ENCODE data around the gene HSPG2.

Gene HSPG2

DNA sequence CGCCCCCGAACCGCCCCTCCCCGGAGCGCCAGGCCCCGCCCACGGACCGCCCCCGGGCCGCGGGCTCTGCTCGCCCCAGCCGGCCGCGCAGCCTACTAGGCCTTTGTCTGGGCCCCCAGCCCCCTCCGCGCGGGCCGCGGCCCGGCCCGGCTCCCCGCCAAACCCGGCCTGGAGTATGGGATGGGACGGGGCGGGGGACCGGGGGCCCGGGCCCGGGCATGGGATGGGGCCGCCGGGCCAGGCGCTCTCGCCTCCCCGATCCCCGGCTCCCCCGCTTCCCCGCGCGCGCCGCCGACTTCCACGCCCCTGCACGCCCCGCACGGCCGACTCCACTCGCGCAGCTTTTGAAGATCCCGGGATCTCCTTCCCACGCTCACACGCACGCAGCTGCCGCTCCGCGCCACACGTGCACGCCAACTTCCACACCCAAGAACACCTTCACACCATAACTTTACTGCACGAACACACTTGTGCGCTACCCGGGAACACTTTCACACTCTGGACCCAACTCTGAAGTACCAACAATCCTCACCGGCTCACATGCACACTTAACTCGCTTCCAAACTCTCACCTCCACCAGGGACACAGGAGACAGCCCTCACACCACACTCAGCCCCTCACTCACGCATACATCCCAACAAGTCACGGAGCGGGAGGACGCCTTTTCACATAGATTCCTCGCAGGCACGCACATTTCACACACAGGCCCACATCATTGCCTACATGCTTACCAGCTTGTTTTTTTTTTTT is 437 bp upstream of the HSPG2 start:
- no peaks in the 10 kb centered on the region for H4K20me1 ChIP-seq (ENCODE audit: insufficient read depth, low read length)
- peak overlapping the region; percentile 56 for H3K4me3 ChIP-seq (ENCODE audit: low read depth, low read length, poor library complexity, severe bottlenecking)
- H3K27me3 ChIP-seq (ENCODE audit: insufficient read depth, low read length): peaks cover 19% of the 10 kb centered on the region; the same call in 1 of the 2 replicates
- H3K4me2 ChIP-seq (ENCODE audit: low read length): peak overlapping the region; percentile 83
- H2AFZ ChIP-seq (ENCODE audit: low read length): peak overlapping the region; percentile 78; the same call in 1 of the 2 replicates
- no peak overlapping the region for H3K27ac ChIP-seq (ENCODE audit: low read depth, low read length, poor library complexity, severe bottlenecking)
- no peak for TF ChIP-seq EZH2 (IDR thresholded peaks at IDR 0.05; ENCODE audit: borderline replicate concordance, low read length)
- TF ChIP-seq, protein P1, sequence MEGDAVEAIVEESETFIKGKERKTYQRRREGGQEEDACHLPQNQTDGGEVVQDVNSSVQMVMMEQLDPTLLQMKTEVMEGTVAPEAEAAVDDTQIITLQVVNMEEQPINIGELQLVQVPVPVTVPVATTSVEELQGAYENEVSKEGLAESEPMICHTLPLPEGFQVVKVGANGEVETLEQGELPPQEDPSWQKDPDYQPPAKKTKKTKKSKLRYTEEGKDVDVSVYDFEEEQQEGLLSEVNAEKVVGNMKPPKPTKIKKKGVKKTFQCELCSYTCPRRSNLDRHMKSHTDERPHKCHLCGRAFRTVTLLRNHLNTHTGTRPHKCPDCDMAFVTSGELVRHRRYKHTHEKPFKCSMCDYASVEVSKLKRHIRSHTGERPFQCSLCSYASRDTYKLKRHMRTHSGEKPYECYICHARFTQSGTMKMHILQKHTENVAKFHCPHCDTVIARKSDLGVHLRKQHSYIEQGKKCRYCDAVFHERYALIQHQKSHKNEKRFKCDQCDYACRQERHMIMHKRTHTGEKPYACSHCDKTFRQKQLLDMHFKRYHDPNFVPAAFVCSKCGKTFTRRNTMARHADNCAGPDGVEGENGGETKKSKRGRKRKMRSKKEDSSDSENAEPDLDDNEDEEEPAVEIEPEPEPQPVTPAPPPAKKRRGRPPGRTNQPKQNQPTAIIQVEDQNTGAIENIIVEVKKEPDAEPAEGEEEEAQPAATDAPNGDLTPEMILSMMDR (IDR thresholded peaks at IDR 0.05; ENCODE audit: low read length): no peak
- peak overlapping the region; percentile 56; the same call in 1 of the 2 replicates for H3K9ac ChIP-seq (ENCODE audit: low read length)
- H3K9me2 ChIP-seq (ENCODE audit: low read depth, low read length): no peaks in the 10 kb centered on the region
- H3K4me1 ChIP-seq (ENCODE audit: insufficient read depth, low read length, severe bottlenecking): peaks cover 10% of the 10 kb centered on the region
- H3K9me3 ChIP-seq (ENCODE audit: low read length): no peaks in the 10 kb centered on the region
- no peaks in the 10 kb centered on the region for H3K79me2 ChIP-seq (ENCODE audit: insufficient read depth, low read length)
- H3F3A ChIP-seq (ENCODE audit: insufficient read depth, low read length): no peaks in the 10 kb centered on the region
- H3K36me3 ChIP-seq (ENCODE audit: insufficient read depth, low read length): no peaks in the 10 kb centered on the region

DNA sequence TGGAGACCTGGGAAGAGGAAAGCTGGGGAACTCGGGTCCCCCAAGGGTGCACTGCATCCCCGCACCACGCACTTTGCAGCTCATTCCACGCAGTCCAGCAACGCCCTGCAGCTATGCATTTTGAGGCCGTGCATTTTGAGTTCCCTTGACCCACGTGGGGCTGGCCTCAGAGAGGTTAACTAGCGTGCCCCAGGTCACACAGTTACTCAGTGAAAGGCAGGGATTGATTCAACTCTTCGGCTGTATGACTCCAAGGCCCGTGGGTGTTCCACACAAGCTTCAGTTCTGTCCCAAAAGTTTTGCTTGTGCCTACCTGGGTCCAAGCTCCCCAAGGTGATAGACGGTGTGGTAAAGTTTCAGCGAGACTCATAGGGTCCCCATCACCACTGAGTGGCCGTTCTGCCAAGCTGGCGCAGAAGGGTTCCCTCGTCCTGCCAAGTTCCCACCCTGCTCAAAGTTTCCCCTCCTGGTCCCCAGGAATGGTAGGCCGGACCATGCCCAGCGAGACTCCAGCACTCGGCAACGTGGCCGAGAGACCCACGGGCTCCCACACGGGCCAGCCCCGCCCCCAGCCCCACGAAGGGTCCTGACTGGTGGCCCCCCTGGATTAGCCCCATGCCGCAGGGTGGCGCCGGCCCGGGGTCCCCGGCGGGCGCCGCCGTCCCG is 611 bp downstream of the HSPG2 start:
- no peak for TF ChIP-seq EZH2 (IDR thresholded peaks at IDR 0.05; ENCODE audit: borderline replicate concordance, low read length)
- TF ChIP-seq, protein P1 (IDR thresholded peaks at IDR 0.05; ENCODE audit: low read length): no peak
- peaks cover 19% of the 10 kb centered on the region; the same call in 1 of the 2 replicates for H3K27me3 ChIP-seq (ENCODE audit: insufficient read depth, low read length)
- no peaks in the 10 kb centered on the region for H3K36me3 ChIP-seq (ENCODE audit: insufficient read depth, low read length)
- H3K9me3 ChIP-seq (ENCODE audit: low read length): no peaks in the 10 kb centered on the region
- peaks cover 10% of the 10 kb centered on the region for H3K4me1 ChIP-seq (ENCODE audit: insufficient read depth, low read length, severe bottlenecking)
- no peak overlapping the region for H3K4me3 ChIP-seq (ENCODE audit: low read depth, low read length, poor library complexity, severe bottlenecking)
- H3K4me2 ChIP-seq (ENCODE audit: low read length): peak overlapping the region; percentile 34; the same call in 1 of the 2 replicates
- no peak overlapping the region for H3K27ac ChIP-seq (ENCODE audit: low read depth, low read length, poor library complexity, severe bottlenecking)
- no peak overlapping the region for H2AFZ ChIP-seq (ENCODE audit: low read length)
- no peaks in the 10 kb centered on the region for H3F3A ChIP-seq (ENCODE audit: insufficient read depth, low read length)
- H3K9ac ChIP-seq (ENCODE audit: low read length): no peak overlapping the region
- H3K9me2 ChIP-seq (ENCODE audit: low read depth, low read length): no peaks in the 10 kb centered on the region
- no peaks in the 10 kb centered on the region for H4K20me1 ChIP-seq (ENCODE audit: insufficient read depth, low read length)
- H3K79me2 ChIP-seq (ENCODE audit: insufficient read depth, low read length): no peaks in the 10 kb centered on the region

DNA sequence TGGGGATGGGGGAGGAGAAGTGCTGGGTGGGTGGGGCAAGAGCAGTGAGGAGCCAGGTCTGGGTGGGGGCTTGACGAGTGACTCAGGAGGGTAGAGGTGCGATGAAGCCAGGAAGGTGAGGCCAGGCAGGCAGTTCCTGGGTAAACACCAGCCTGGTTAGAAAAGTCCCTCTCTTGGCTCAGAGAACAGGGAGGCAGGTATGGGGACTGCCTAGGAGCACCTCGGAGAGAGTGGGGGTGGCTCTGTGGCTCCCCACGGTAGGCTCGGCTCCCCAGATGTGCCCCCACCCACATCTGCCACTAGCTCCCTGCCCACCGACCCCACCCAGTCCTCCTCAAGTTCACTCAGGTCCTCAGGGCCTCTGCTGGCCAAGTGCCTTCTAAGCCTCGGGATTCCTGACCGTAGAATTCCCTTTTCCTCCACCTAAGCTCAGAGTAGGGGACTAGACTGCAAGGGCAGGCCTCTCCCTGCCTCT is 1.2 kb downstream of the HSPG2 start:
- H3K79me2 ChIP-seq (ENCODE audit: insufficient read depth, low read length): no peaks in the 10 kb centered on the region
- H3K27me3 ChIP-seq (ENCODE audit: insufficient read depth, low read length): peaks cover 19% of the 10 kb centered on the region; the same call in 1 of the 2 replicates
- H3K9ac ChIP-seq (ENCODE audit: low read length): no peak overlapping the region
- no peak overlapping the region for H2AFZ ChIP-seq (ENCODE audit: low read length)
- H3K4me2 ChIP-seq (ENCODE audit: low read length): no peak overlapping the region; the same call in 1 of the 2 replicates
- H4K20me1 ChIP-seq (ENCODE audit: insufficient read depth, low read length): no peaks in the 10 kb centered on the region
- no peaks in the 10 kb centered on the region for H3F3A ChIP-seq (ENCODE audit: insufficient read depth, low read length)
- peaks cover 10% of the 10 kb centered on the region for H3K4me1 ChIP-seq (ENCODE audit: insufficient read depth, low read length, severe bottlenecking)
- TF ChIP-seq, protein P1 (IDR thresholded peaks at IDR 0.05; ENCODE audit: low read length): no peak
- no peak for TF ChIP-seq EZH2 (IDR thresholded peaks at IDR 0.05; ENCODE audit: borderline replicate concordance, low read length)
- H3K27ac ChIP-seq (ENCODE audit: low read depth, low read length, poor library complexity, severe bottlenecking): no peak overlapping the region
- H3K9me2 ChIP-seq (ENCODE audit: low read depth, low read length): no peaks in the 10 kb centered on the region
- H3K36me3 ChIP-seq (ENCODE audit: insufficient read depth, low read length): no peaks in the 10 kb centered on the region
- no peak overlapping the region for H3K4me3 ChIP-seq (ENCODE audit: low read depth, low read length, poor library complexity, severe bottlenecking)
- no peaks in the 10 kb centered on the region for H3K9me3 ChIP-seq (ENCODE audit: low read length)

Measured in OCI-LY1 (cell line).